ENCODE measurements around the gene POU2F1. TPM values are rescaled to one million over a fixed set of nuclear protein-coding genes. Genes with fewer than 3 reads are reported as not detected.

Gene POU2F1
- total RNA-seq, 1 experiment from 2014 or later: 25.0 TPM

DNA sequence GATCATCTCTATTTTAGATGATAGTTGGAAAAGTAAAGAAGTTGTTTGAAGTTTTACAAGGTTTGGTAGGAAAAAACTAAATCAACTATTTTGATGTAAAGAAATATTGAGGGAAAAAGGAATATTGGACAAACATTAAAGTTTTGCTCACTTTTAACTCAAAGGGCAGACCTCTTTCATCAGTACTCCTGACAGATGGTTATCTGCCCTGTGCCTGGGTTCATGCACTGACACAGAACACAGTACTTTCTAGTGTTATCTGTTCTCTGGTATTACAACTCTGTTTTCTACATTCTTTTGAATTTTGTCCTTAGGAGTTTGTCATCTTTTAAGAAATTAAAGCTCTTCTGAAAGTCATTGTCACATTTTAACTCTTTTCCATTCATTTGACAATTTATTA, 118.7 kb downstream of the POU2F1 start:
- TF ChIP-seq, protein P1, sequence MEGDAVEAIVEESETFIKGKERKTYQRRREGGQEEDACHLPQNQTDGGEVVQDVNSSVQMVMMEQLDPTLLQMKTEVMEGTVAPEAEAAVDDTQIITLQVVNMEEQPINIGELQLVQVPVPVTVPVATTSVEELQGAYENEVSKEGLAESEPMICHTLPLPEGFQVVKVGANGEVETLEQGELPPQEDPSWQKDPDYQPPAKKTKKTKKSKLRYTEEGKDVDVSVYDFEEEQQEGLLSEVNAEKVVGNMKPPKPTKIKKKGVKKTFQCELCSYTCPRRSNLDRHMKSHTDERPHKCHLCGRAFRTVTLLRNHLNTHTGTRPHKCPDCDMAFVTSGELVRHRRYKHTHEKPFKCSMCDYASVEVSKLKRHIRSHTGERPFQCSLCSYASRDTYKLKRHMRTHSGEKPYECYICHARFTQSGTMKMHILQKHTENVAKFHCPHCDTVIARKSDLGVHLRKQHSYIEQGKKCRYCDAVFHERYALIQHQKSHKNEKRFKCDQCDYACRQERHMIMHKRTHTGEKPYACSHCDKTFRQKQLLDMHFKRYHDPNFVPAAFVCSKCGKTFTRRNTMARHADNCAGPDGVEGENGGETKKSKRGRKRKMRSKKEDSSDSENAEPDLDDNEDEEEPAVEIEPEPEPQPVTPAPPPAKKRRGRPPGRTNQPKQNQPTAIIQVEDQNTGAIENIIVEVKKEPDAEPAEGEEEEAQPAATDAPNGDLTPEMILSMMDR (conservative IDR thresholded peaks at IDR 0.05; ENCODE audit: low read depth, low read length): no peak
- no peak for TF ChIP-seq EZH2 (IDR thresholded peaks at IDR 0.05; ENCODE audit: borderline replicate concordance, low read depth, low read length, poor library complexity, severe bottlenecking)
- Histone ChIP-seq H3K4me1 (ENCODE audit: insufficient read depth, low read length, poor library complexity, severe bottlenecking) (no peaks in the 10 kb centered on the region), H3K4me3 (ENCODE audit: low read depth, low read length, poor library complexity, severe bottlenecking) (no peak overlapping the region), H3K9me3 (ENCODE audit: low read depth, low read length, poor library complexity, severe bottlenecking) (no peaks in the 10 kb centered on the region), H3K36me3 (ENCODE audit: insufficient read depth, low read length, poor library complexity, severe bottlenecking) (no peaks in the 10 kb centered on the region), H3K27ac (ENCODE audit: low read depth, low read length, poor library complexity, severe bottlenecking) (no peak overlapping the region), H3K27me3 (replicated peaks; ENCODE audit: insufficient read depth, low read depth, low read length, poor library complexity) (no peaks in the 10 kb centered on the region)
- intact Hi-C loops (cut with micrococcal nuclease; ENCODE audit: unreplicated experiment): no loop called here
- no TSS peak for BruUV-seq (replicated peaks)
- DNase-seq (ENCODE audit: low spot score): no peak
- POLR2A ChIA-PET (ENCODE audit: low non-redundant PET): no interaction called here
- CTCF ChIA-PET: interaction anchor here (0.6 kb wide), 1 partner anchor 106 kb away, joined by 3 read pairs; no protein-coding TSS in a partner anchor

DNA sequence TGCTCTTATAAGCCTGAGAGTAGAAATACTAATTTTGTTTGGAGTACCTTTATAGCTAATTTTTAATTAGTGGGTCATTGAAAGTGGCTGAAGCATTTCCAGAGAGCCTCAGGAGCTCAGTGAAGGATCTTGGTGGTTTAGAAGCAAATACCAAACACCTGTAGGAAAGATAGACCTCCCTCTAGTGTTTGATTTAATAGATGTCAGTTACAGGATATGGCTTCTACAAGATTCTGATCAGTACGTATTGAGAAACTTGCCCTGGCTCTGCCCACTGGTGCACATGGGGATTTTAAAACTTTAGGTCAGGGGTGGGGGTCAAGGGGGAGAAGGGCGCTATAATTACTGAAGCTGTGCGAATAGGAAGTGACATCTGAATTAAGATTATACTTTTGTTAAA, 122.2 kb downstream of the POU2F1 start:
- ChIA-PET POLR2A (ENCODE audit: low non-redundant PET) (interaction anchor here (0.5 kb wide), 1 partner anchor 17 kb away, joined by 5 read pairs; no protein-coding TSS in a partner anchor), CTCF (interaction anchor here (1.0 kb wide), 2 partner anchors 72 to 75 kb away, joined by 5 read pairs; no protein-coding TSS in a partner anchor)
- DNase-seq (ENCODE audit: low spot score): no peak
- H3K4me1 ChIP-seq (ENCODE audit: insufficient read depth, low read length, poor library complexity, severe bottlenecking): no peaks in the 10 kb centered on the region
- no peak overlapping the region for H3K27ac ChIP-seq (ENCODE audit: low read depth, low read length, poor library complexity, severe bottlenecking)
- no peak for TF ChIP-seq EZH2 (IDR thresholded peaks at IDR 0.05; ENCODE audit: borderline replicate concordance, low read depth, low read length, poor library complexity, severe bottlenecking)
- TF ChIP-seq, protein P1 (conservative IDR thresholded peaks at IDR 0.05; ENCODE audit: low read depth, low read length): peak; percentile 40; the same call in 1 of the 2 replicates
- H3K9me3 ChIP-seq (ENCODE audit: low read depth, low read length, poor library complexity, severe bottlenecking): no peaks in the 10 kb centered on the region
- BruUV-seq (replicated peaks): no TSS peak
- no peak overlapping the region for H3K4me3 ChIP-seq (ENCODE audit: low read depth, low read length, poor library complexity, severe bottlenecking)
- intact Hi-C loops (cut with micrococcal nuclease; ENCODE audit: unreplicated experiment): loop anchor here (5.0 kb wide), 1 partner anchor 71 kb away; no protein-coding TSS in a partner anchor
- no peaks in the 10 kb centered on the region for H3K36me3 ChIP-seq (ENCODE audit: insufficient read depth, low read length, poor library complexity, severe bottlenecking)
- H3K27me3 ChIP-seq (replicated peaks; ENCODE audit: insufficient read depth, low read depth, low read length, poor library complexity): no peaks in the 10 kb centered on the region

DNA sequence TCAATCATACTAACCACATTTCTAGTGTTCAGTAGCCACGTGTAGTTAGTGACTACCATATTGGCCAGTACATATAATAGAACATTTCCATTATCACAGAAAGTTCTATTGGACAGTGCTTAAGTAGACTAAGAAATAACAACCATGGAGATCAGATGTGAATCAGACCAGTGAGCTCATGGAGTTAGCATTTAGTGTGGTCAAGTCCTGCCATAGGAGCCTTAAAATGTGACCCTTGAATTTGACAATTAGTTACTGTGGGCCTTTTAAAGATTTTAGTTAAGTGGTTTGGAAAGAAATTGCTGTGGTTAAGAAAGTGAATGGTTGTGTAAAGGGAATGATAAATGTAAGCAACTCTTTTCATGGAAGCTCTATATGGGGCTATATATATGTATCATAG, 123.4 kb downstream of the POU2F1 start:
- intact Hi-C loops (cut with micrococcal nuclease; ENCODE audit: unreplicated experiment): loop anchor here (5.0 kb wide), 1 partner anchor 72 kb away; no protein-coding TSS in a partner anchor

More for the DNA sequence above, 123.4 kb downstream of the POU2F1 start:
- H3K4me3 ChIP-seq (ENCODE audit: low read depth, low read length, poor library complexity, severe bottlenecking): no peak overlapping the region
- H3K36me3 ChIP-seq (ENCODE audit: insufficient read depth, low read length, poor library complexity, severe bottlenecking): no peaks in the 10 kb centered on the region
- TF ChIP-seq, protein P1 (conservative IDR thresholded peaks at IDR 0.05; ENCODE audit: low read depth, low read length): no peak
- TF ChIP-seq EZH2 (IDR thresholded peaks at IDR 0.05; ENCODE audit: borderline replicate concordance, low read depth, low read length, poor library complexity, severe bottlenecking): no peak
- no peak for DNase-seq (ENCODE audit: low spot score)
- H3K4me1 ChIP-seq (ENCODE audit: insufficient read depth, low read length, poor library complexity, severe bottlenecking): no peaks in the 10 kb centered on the region
- no peak overlapping the region for H3K27ac ChIP-seq (ENCODE audit: low read depth, low read length, poor library complexity, severe bottlenecking)
- ChIA-PET CTCF (interaction anchor here (1.2 kb wide), 1 partner anchor 189 kb away, joined by 3 read pairs; no protein-coding TSS in a partner anchor), POLR2A (ENCODE audit: low non-redundant PET) (no interaction called here)
- H3K9me3 ChIP-seq (ENCODE audit: low read depth, low read length, poor library complexity, severe bottlenecking): no peaks in the 10 kb centered on the region
- H3K27me3 ChIP-seq (replicated peaks; ENCODE audit: insufficient read depth, low read depth, low read length, poor library complexity): no peaks in the 10 kb centered on the region
- BruUV-seq (replicated peaks): no TSS peak
